ENCODE data around the gene PID1.

PID1 gene

GRCh38 chr2:228987441-228988155, 283.5 kb downstream of the PID1 start:
- no peak for DNase-seq

- DNase-seq, result no peak
Measured at GRCh38 chr2:228986961-228987360, 284.1 kb downstream of the PID1 start.

GRCh38 chr2:228983700-228984099, 287.4 kb downstream of the PID1 start:
- DNase-seq, result no peak

GRCh38 chr2:228974169-228974568, 296.9 kb downstream of the PID1 start:
- DNase-seq, result no peak

Data from SIG-M5 (cell line).